Body of pancreas (tissue), 4 donors: ENCODE data around the gene RIC8A. TPM values are rescaled to one million over a fixed set of nuclear protein-coding genes. Genes with fewer than 3 reads are reported as not detected.

Experiments
- ATAC-seq: fragments of 150-250 bp; one replicate; pipeline ENCODE4 v1.9.1; 2016
- DNase-seq, 4 donors: peaks; one replicate each; pipeline ENCODE4 v3.0.0-alpha.2; 2019
- H3K27ac ChIP-seq, 4 donors: fragments of 200-600 bp; sonication (generic); 1 replicate in 3 of 4; 2 replicates in 1 of 4; pipeline versions ENCODE4 v1.5.1 to v1.6.1; 2016 to 2019; ENCODE audit warnings: mild to moderate bottlenecking in 1 of 4, mixed read lengths in 1 of 4, moderate library complexity in 1 of 4
- H3K27me3 ChIP-seq, 2 donors: fragments of 200-600 bp; sonication (generic); one replicate each; pipeline ENCODE4 v1.6.0; 2016; ENCODE audit warnings: mild to moderate bottlenecking in 1 of 2
- H3K36me3 ChIP-seq, 2 donors: fragments of 200-600 bp; sonication (generic); replicated peaks in 1 of 2; 2 replicates each; pipeline ENCODE4 v1.5.1; 2016; ENCODE audit warnings: low read depth in 2 of 2; ENCODE audit not compliant: insufficient read depth in 1 of 2
- H3K4me1 ChIP-seq: fragments of 200-600 bp; sonication (generic); one replicate; pipeline ENCODE4 v1.6.0; 2016
- H3K4me3 ChIP-seq, 2 donors: fragments of 200-600 bp; sonication (generic); 1 replicate in 1 of 2; 2 replicates in 1 of 2; pipeline ENCODE4 v1.5.1; 2016 to 2019
- H3K9me3 ChIP-seq, 3 donors: fragments of 200-600 bp; sonication (generic); 1 replicate in 2 of 3; 2 replicates in 1 of 3; pipeline ENCODE4 v1.5.1; 2016
- POLR2A ChIP-seq, 3 donors: fragments of 450-650 bp; IDR thresholded peaks; one replicate each; pipeline ENCODE4 v1.6.1; 2016; ENCODE audit warnings: antibody characterized with exemption in 3 of 3, mild to moderate bottlenecking in 2 of 3
- WGBS, 2 donors: methylation state at CpG; one replicate each; pipeline ENCODE4 v1.1.5; 2017; 5-methylcytosine and 5-hydroxymethylcytosine counted together
- intact Hi-C: fragments of 100-400 bp; cut with DNase I; formaldehyde crosslinking; loops from one replicate; pipeline ENCODE4 v1.15.1; 2023
- total RNA-seq, 2 donors: library from RNA; depleted of rRNA; stranded (reverse); fragments of >200 nt; gene quantifications; one replicate each; pipeline ENCODE4 v1.1.0, GENCODE V29; 2016
- TF ChIP-seq, protein P1 (sequence below), 7 experiments: fragments of 450-650 bp in 4 of 7; fragments of 200-600 bp in 3 of 7; sonication (generic) in 3 of 7; IDR thresholded peaks; one replicate each; pipeline ENCODE4 v1.5.1; 2016 to 2019; ENCODE audit warnings: antibody characterized with exemption in 7 of 7

RIC8A gene
- total RNA-seq, 2 donors from 2014 or later, result 59.3 to 88.5 TPM

DNA sequence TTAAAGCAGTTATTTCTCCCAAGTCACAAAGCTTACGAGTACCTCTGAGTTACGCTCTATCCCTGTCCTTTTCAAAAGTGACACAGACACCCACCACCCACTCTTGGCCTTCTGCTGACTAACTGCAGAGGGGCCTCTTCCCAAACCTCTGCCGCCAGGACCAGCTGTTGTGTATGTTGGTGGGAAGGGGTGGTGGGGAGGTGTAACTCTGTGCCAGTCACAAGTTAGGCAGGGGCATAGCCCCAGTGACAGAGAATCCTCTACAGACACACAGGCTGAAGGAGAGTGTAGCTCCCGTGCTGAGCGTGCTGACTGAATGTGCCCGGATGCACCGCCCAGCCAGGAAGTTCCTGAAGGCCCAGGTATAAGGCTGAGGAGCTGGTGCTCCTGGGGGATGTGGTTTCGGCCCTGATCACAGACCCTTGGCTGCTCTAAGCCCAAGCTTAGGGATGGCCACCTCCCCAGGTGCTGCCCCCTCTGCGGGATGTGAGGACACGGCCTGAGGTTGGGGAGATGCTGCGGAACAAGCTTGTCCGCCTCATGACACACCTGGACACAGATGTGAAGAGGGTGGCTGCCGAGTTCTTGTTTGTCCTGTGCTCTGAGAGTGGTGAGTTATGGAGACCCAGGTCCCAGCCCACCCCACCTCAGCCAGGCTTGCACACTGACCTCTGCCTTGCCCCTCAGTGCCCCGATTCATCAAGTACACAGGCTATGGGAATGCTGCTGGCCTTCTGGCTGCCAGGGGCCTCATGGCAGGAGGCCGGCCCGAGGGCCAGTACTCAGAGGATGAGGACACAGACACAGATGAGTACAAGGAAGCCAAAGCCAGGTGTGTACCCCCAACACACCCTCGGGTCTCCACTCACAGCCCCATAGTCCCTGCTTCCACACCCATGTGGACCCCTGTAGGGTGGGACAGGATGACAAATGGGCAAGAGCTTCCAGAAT, 4.9 kb downstream of the RIC8A start:
- Histone ChIP-seq H3K9me3 (no peaks in the 10 kb centered on the region), H3K36me3 (peaks cover 11 to 36% of the 10 kb centered on the region in 2 donors), H3K27me3 (no peaks in the 10 kb centered on the region), H3K4me3 (no peak overlapping the region), H3K4me1 (peaks cover 22% of the 10 kb centered on the region), H3K27ac (no peak overlapping the region)
- DNase-seq, result no peak
- no peak for ATAC-seq
- 86 to 89% methylated on average over 8 to 17 of the region's 17 CpGs for WGBS, 2 donors
- intact Hi-C loops, result no loop called here
- no peak for TF ChIP-seq POLR2A (IDR thresholded peaks at IDR 0.05)
- TF ChIP-seq, protein P1, sequence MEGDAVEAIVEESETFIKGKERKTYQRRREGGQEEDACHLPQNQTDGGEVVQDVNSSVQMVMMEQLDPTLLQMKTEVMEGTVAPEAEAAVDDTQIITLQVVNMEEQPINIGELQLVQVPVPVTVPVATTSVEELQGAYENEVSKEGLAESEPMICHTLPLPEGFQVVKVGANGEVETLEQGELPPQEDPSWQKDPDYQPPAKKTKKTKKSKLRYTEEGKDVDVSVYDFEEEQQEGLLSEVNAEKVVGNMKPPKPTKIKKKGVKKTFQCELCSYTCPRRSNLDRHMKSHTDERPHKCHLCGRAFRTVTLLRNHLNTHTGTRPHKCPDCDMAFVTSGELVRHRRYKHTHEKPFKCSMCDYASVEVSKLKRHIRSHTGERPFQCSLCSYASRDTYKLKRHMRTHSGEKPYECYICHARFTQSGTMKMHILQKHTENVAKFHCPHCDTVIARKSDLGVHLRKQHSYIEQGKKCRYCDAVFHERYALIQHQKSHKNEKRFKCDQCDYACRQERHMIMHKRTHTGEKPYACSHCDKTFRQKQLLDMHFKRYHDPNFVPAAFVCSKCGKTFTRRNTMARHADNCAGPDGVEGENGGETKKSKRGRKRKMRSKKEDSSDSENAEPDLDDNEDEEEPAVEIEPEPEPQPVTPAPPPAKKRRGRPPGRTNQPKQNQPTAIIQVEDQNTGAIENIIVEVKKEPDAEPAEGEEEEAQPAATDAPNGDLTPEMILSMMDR (IDR thresholded peaks at IDR 0.05), result no peak

DNA sequence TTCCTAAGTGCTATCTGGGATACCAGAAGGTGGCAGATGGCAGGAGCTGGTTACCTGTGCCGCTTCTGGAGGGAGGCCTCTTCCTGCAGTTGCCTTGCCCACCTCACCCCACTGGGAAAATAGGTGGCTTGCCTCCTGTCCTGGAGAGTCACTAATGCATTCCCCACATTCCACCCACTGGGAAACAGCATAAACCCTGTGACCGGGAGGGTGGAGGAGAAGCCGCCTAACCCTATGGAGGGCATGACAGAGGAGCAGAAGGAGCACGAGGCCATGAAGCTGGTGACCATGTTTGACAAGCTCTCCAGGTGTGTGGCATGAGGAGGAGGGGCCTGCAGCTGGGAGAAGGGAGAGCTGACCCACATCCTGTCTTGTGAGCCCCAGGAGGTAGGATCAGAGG, 5.6 kb downstream of the RIC8A start:
- no peaks in the 10 kb centered on the region for H3K9me3 ChIP-seq
- H3K27me3 ChIP-seq, result no peaks in the 10 kb centered on the region
- H3K4me1 ChIP-seq, result peaks cover 22% of the 10 kb centered on the region
- no peak for TF ChIP-seq POLR2A (IDR thresholded peaks at IDR 0.05)
- TF ChIP-seq, protein P1 (IDR thresholded peaks at IDR 0.05), result no peak
- DNase-seq (no peak), ATAC-seq (no peak)
- peaks cover 11 to 36% of the 10 kb centered on the region in 2 donors for H3K36me3 ChIP-seq
- no peak overlapping the region for H3K4me3 ChIP-seq
- H3K27ac ChIP-seq, result no peak overlapping the region
- 85 to 89% methylated on average over 3 to 4 of the region's 4 CpGs for WGBS, 2 donors
- intact Hi-C loops, result no loop called here

DNA sequence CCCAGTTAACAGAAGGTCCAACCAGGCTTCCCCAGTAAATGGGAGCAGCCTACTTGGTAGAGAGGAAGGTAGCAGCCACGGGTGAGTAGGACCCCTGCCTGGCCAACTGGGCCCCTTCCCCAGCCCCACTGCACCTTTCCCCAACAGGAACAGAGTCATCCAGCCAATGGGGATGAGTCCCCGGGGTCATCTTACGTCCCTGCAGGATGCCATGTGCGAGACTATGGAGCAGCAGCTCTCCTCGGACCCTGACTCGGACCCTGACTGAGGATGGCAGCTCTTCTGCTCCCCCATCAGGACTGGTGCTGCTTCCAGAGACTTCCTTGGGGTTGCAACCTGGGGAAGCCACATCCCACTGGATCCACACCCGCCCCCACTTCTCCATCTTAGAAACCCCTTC, 6.6 kb downstream of the RIC8A start:
- no peak for ATAC-seq
- 63 to 85% methylated on average over 3 to 7 of the region's 7 CpGs for WGBS, 2 donors
- H3K36me3 ChIP-seq, result peaks cover 11 to 36% of the 10 kb centered on the region in 2 donors
- H3K4me3 ChIP-seq, result no peak overlapping the region
- TF ChIP-seq, protein P1 (IDR thresholded peaks at IDR 0.05), result no peak
- TF ChIP-seq POLR2A (IDR thresholded peaks at IDR 0.05), result no peak
- no peak for DNase-seq
- H3K27me3 ChIP-seq, result no peaks in the 10 kb centered on the region
- no peaks in the 10 kb centered on the region for H3K9me3 ChIP-seq
- peaks cover 22% of the 10 kb centered on the region for H3K4me1 ChIP-seq
- no peak overlapping the region for H3K27ac ChIP-seq
- intact Hi-C loops, result no loop called here

DNA sequence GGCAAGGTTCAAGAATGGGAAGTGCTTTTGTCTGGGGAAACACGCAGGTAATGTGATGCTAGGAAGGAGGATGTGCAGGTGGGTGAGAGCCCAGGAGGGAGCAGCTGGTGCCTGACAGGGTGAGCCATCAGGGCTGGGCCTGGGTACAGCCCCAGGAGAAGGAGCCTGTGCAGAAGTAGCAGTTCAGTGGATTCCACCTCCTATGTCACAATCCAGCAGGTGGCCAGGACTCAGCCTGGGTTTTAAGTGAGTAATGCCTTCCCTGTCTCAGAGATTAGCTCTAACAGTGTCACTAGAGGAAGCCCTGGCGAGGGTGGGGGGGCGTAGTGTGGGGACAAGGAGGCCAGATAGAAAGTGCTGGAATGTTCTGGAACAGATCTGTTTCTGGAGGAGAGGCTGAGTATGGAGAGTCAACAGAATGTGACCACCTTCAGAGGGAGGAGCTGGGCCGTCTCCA, 8.1 kb downstream of the RIC8A start:
- peaks cover 11 to 31% of the 10 kb centered on the region in 2 donors for H3K36me3 ChIP-seq

More for the DNA sequence above, 8.1 kb downstream of the RIC8A start:
- no peaks in the 10 kb centered on the region for H3K27me3 ChIP-seq
- H3K4me1 ChIP-seq, result peaks cover 7% of the 10 kb centered on the region
- H3K9me3 ChIP-seq, result no peaks in the 10 kb centered on the region
- WGBS, 2 donors, result 83 to 85% methylated on average over 4 of the region's 4 CpGs
- ATAC-seq (no peak), DNase-seq (no peak)
- intact Hi-C loops, result no loop called here
- no peak overlapping the region for H3K4me3 ChIP-seq
- no peak overlapping the region for H3K27ac ChIP-seq
- TF ChIP-seq, protein P1 (IDR thresholded peaks at IDR 0.05), result no peak
- no peak for TF ChIP-seq POLR2A (IDR thresholded peaks at IDR 0.05)
